Measurements from ENCODE around the gene SLC25A2. TPM values are rescaled to one million over a fixed set of nuclear protein-coding genes. Genes with fewer than 3 reads are reported as not detected.
"Not testable (repeated sequence)": the region's sequence is repeated elsewhere in the genome, so short reads cannot be mapped to it uniquely, and the experiment has no call there.

Gene SLC25A2
- total RNA-seq, 5 donors from 2014 or later (not counting 1 experiment from before 2014, with no cell fraction given): 0.49 to 2.0 (median 0.97) TPM; not detected in 1

DNA sequence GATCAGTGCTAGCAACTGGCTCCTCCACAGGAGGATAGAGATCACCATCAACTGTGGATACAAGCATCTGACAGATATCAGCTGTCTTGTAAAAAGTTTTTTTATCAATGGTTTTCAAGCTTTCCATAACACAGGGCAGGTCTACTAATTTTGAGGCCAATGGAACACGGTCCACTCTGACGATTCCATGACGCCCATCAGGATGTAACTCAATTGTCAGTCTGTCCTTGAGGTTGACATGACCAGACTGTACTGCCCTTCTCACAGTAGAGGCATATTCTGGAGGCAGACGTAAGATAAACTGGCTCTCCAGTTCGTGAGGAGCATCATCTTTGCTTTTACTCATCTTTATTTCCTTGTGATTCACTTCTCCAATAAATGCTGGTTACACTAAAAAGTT lies 15.8 kb upstream of the SLC25A2 start:
- POLR2A ChIA-PET: interaction anchor here (0.6 to 2.0 kb wide), 8 partner anchors 10 to 1017 kb away, joined by 3 to 12 read pairs (median 4); partner anchors contain the start of gene PCDHGA1 (in 1 of the 2)
- DNase-seq (no peak), ATAC-seq (replicated peaks in 1 of 4) (no peak)
- Histone ChIP-seq H3K4me3 (ENCODE audit: control insufficient read depth in 1 of 2, extremely low read depth in 1 of 2, low read length in 1 of 2) (peak overlapping the region; percentile 90 to 98), H3K27me3 (replicated peaks in 1 of 2; ENCODE audit: control insufficient read depth in 2 of 2, extremely low read depth in 1 of 2, insufficient read depth in 2 of 2, low read length in 1 of 2) (no peaks in the 10 kb centered on the region), H3K9me3 (peaks cover 31% of the 10 kb centered on the region), H3K4me1 (ENCODE audit: control insufficient read depth in 1 of 2, extremely low read depth in 1 of 2, insufficient read depth in 2 of 2, low read length in 2 of 2) (peaks cover 2 to 19% of the 10 kb centered on the region in 2 experiments), H3K36me3 (ENCODE audit: control insufficient read depth in 2 of 2, extremely low read depth in 1 of 2, insufficient read depth in 1 of 2, low read length in 1 of 2) (peaks cover 4 to 11% of the 10 kb centered on the region in 2 donors), H3K27ac (ENCODE audit: low read length) (peak overlapping the region; percentile 98)
- peak overlapping the region; percentile 97 to 99 (median 99) for H3K4me3 Mint-ChIP-seq
- WGBS (ENCODE audit: insufficient coverage): 97% methylated on average over 3 of the region's 5 CpGs
- peaks cover 1 to 2% of the 10 kb centered on the region in 2 donors for H3K27me3 Mint-ChIP-seq
- H3K36me3 Mint-ChIP-seq: peaks cover 56% of the 10 kb centered on the region
- H3K9me3 Mint-ChIP-seq: peaks cover 26 to 46% (median 43%) of the 10 kb centered on the region in 3 donors
- no peak overlapping the region for H3K27ac Mint-ChIP-seq
- peaks cover 31 to 36% (median 35%) of the 10 kb centered on the region in 3 donors for H3K4me1 Mint-ChIP-seq
- CTCF ChIA-PET: interaction anchor here (0.5 to 4.8 kb wide), 29 partner anchors 10 to 604 kb away, joined by 3 to 53 read pairs (median 4); partner anchors contain the start of genes DELE1 (in 1 of the 2), HDAC3 (in 1 of the 2), PCDHB14 (in 1 of the 2) and PCDHGA1 (in 1 of the 2)

GRCh38 chr5:141319202-141319601 lies 15.4 kb upstream of the SLC25A2 start:
- 100% methylated on average over 2 of the region's 6 CpGs for whole genome bisulfite sequencing (ENCODE audit: insufficient coverage)
- DNase-seq (no peak), ATAC-seq (replicated peaks in 1 of 4) (no peak)
- peak overlapping the region; percentile 52 to 99 (median 97) for H3K4me3 Mint-ChIP-seq
- Histone ChIP-seq H3K36me3 (ENCODE audit: control insufficient read depth in 2 of 2, extremely low read depth in 1 of 2, insufficient read depth in 1 of 2, low read length in 1 of 2) (peaks cover 4 to 11% of the 10 kb centered on the region in 2 donors), H3K4me1 (ENCODE audit: control insufficient read depth in 1 of 2, extremely low read depth in 1 of 2, insufficient read depth in 2 of 2, low read length in 2 of 2) (peaks cover 2 to 19% of the 10 kb centered on the region in 2 experiments), H3K9me3 (peaks cover 29% of the 10 kb centered on the region), H3K4me3 (ENCODE audit: control insufficient read depth in 1 of 2, extremely low read depth in 1 of 2, low read length in 1 of 2) (peak overlapping the region in 1 of 2 donors; percentile 98), H3K27me3 (replicated peaks in 1 of 2; ENCODE audit: control insufficient read depth in 2 of 2, extremely low read depth in 1 of 2, insufficient read depth in 2 of 2, low read length in 1 of 2) (no peaks in the 10 kb centered on the region), H3K27ac (ENCODE audit: low read length) (no peak overlapping the region)
- peaks cover 31 to 37% (median 35%) of the 10 kb centered on the region in 3 donors for H3K4me1 Mint-ChIP-seq
- peaks cover 58% of the 10 kb centered on the region for H3K36me3 Mint-ChIP-seq
- ChIA-PET POLR2A (interaction anchor here in 1 of 2 donors (1.3 kb wide), 1 partner anchor 193 kb away, joined by 4 read pairs; no protein-coding TSS in a partner anchor), CTCF (interaction anchor here (0.5 to 4.8 kb wide), 11 partner anchors 11 to 570 kb away, joined by 3 to 53 read pairs (median 9); partner anchors contain the start of gene PCDHGA1 (in 1 of the 2))
- peaks cover 0 to 2% of the 10 kb centered on the region in 2 donors for H3K27me3 Mint-ChIP-seq
- H3K9me3 Mint-ChIP-seq: peaks cover 29 to 49% (median 45%) of the 10 kb centered on the region in 3 donors
- H3K27ac Mint-ChIP-seq: no peak overlapping the region

- H3K27me3 ChIP-seq (replicated peaks in 1 of 2; ENCODE audit: control insufficient read depth in 2 of 2, extremely low read depth in 1 of 2, insufficient read depth in 2 of 2, low read length in 1 of 2); H3K27me3 Mint-ChIP-seq; POLR2A ChIA-PET; H3K4me3 ChIP-seq (ENCODE audit: control insufficient read depth in 1 of 2, extremely low read depth in 1 of 2, low read length in 1 of 2); DNase-seq; ATAC-seq (replicated peaks in 1 of 4); H3K4me3 Mint-ChIP-seq; H3K27ac Mint-ChIP-seq; H3K27ac ChIP-seq (ENCODE audit: low read length): not testable (repeated sequence)
- Mint-ChIP-seq H3K9me3 (peaks cover 29 to 61% (median 58%) of the 10 kb centered on the region in 3 donors), H3K4me1 (peaks cover 31 to 38% (median 35%) of the 10 kb centered on the region in 3 donors), H3K36me3 (peaks cover 70% of the 10 kb centered on the region)
- 100% methylated on average over 1 of the region's 4 CpGs for WGBS (ENCODE audit: insufficient coverage)
- peaks cover 4 to 11% of the 10 kb centered on the region in 2 donors for H3K36me3 ChIP-seq (ENCODE audit: control insufficient read depth in 2 of 2, extremely low read depth in 1 of 2, insufficient read depth in 1 of 2, low read length in 1 of 2)
- CTCF ChIA-PET: interaction anchor here (0.7 to 1.4 kb wide), 2 partner anchors 75 to 289 kb away, joined by 3 read pairs; no protein-coding TSS in a partner anchor
- peaks cover 2 to 19% of the 10 kb centered on the region in 2 experiments for H3K4me1 ChIP-seq (ENCODE audit: control insufficient read depth in 1 of 2, extremely low read depth in 1 of 2, insufficient read depth in 2 of 2, low read length in 2 of 2)
- peaks cover 33% of the 10 kb centered on the region for H3K9me3 ChIP-seq
These were observed 13.1 kb upstream of the SLC25A2 start for GRCh38 chr5:141316963-141317362.

- H3K36me3 ChIP-seq (ENCODE audit: control insufficient read depth in 2 of 2, extremely low read depth in 1 of 2, insufficient read depth in 1 of 2, low read length in 1 of 2): peaks cover under 1 to 2% of the 10 kb centered on the region in 2 donors
- Mint-ChIP-seq H3K9me3 (peaks cover 23 to 64% (median 61%) of the 10 kb centered on the region in 3 donors), H3K4me1 (peaks cover 9 to 12% (median 11%) of the 10 kb centered on the region in 3 donors), H3K27ac (no peak overlapping the region), H3K36me3 (peaks cover 62% of the 10 kb centered on the region), H3K27me3 (no peaks in the 10 kb centered on the region), H3K4me3 (no peak overlapping the region)
- DNase-seq (no peak), ATAC-seq (replicated peaks in 1 of 4) (no peak)
- POLR2A ChIA-PET: no interaction called here
- no peaks in the 10 kb centered on the region for H3K27me3 ChIP-seq (replicated peaks in 1 of 2; ENCODE audit: control insufficient read depth in 2 of 2, extremely low read depth in 1 of 2, insufficient read depth in 2 of 2, low read length in 1 of 2)
- H3K27ac ChIP-seq (ENCODE audit: low read length): no peak overlapping the region
- peaks cover 24% of the 10 kb centered on the region for H3K9me3 ChIP-seq
- H3K4me1 ChIP-seq (ENCODE audit: control insufficient read depth in 1 of 2, extremely low read depth in 1 of 2, insufficient read depth in 2 of 2, low read length in 2 of 2): no peaks in the 10 kb centered on the region
- CTCF ChIA-PET: no interaction called here
- H3K4me3 ChIP-seq (ENCODE audit: control insufficient read depth in 1 of 2, extremely low read depth in 1 of 2, low read length in 1 of 2): no peak overlapping the region
These were observed 9.9 kb upstream of the SLC25A2 start for GRCh38 chr5:141313711-141314110.

GRCh38 chr5:141306630-141307029 lies 2.8 kb upstream of the SLC25A2 start:
- no peaks in the 10 kb centered on the region for H3K27me3 Mint-ChIP-seq
- Histone ChIP-seq H3K4me1 (ENCODE audit: control insufficient read depth in 1 of 2, extremely low read depth in 1 of 2, insufficient read depth in 2 of 2, low read length in 2 of 2) (no peaks in the 10 kb centered on the region), H3K27me3 (replicated peaks in 1 of 2; ENCODE audit: control insufficient read depth in 2 of 2, extremely low read depth in 1 of 2, insufficient read depth in 2 of 2, low read length in 1 of 2) (no peaks in the 10 kb centered on the region), H3K9me3 (peaks cover 8% of the 10 kb centered on the region), H3K4me3 (ENCODE audit: control insufficient read depth in 1 of 2, extremely low read depth in 1 of 2, low read length in 1 of 2) (no peak overlapping the region), H3K36me3 (ENCODE audit: control insufficient read depth in 2 of 2, extremely low read depth in 1 of 2, insufficient read depth in 1 of 2, low read length in 1 of 2) (peaks cover 0 to 2% of the 10 kb centered on the region in 2 donors), H3K27ac (ENCODE audit: low read length) (no peak overlapping the region)
- ATAC-seq (replicated peaks in 1 of 4) (no peak), DNase-seq (no peak)
- CTCF ChIA-PET: no interaction called here
- WGBS (ENCODE audit: insufficient coverage): no CpG with 5 or more reads among the region's 1 CpG
- peaks cover 17 to 64% (median 42%) of the 10 kb centered on the region in 3 donors for H3K9me3 Mint-ChIP-seq
- H3K4me3 Mint-ChIP-seq: no peak overlapping the region
- no peak overlapping the region for H3K27ac Mint-ChIP-seq
- POLR2A ChIA-PET: no interaction called here
- H3K36me3 Mint-ChIP-seq: peaks cover 45% of the 10 kb centered on the region
- H3K4me1 Mint-ChIP-seq: no peaks in the 10 kb centered on the region

DNA sequence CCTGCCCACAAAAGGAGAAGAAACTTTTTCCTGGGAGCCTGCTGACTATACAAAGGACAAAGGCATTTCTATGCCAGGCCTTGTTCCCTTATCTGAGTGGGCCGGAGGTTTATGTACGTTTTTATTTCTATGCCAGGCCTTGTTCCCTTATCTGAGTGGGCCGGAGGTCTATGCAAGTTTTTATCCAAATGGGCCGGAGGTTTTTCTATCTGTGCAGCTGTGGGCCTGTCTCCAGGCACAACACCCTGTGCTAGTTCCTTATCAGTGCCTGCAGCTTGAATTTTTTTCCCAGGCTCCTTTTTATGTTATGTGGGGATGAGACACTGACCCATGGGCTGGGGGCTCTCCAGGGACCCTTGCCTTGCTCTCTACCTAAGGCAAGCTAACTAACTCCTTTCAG lies 5.5 kb downstream of the SLC25A2 start:
- H3K4me3 ChIP-seq (ENCODE audit: control insufficient read depth in 1 of 2, extremely low read depth in 1 of 2, low read length in 1 of 2): no peak overlapping the region
- no peak for ATAC-seq (replicated peaks in 1 of 4)
- H3K9me3 ChIP-seq: peaks cover 9% of the 10 kb centered on the region
- no peaks in the 10 kb centered on the region for H3K4me1 Mint-ChIP-seq
- no peak overlapping the region for H3K27ac Mint-ChIP-seq
- no peak for DNase-seq
- peaks cover 20 to 74% (median 56%) of the 10 kb centered on the region in 3 donors for H3K9me3 Mint-ChIP-seq
- no peak overlapping the region for H3K27ac ChIP-seq (ENCODE audit: low read length)
- no peak overlapping the region for H3K4me3 Mint-ChIP-seq
- ChIA-PET POLR2A (no interaction called here), CTCF (no interaction called here)
- H3K4me1 ChIP-seq (ENCODE audit: control insufficient read depth in 1 of 2, extremely low read depth in 1 of 2, insufficient read depth in 2 of 2, low read length in 2 of 2): no peaks in the 10 kb centered on the region
- no peaks in the 10 kb centered on the region for H3K27me3 ChIP-seq (replicated peaks in 1 of 2; ENCODE audit: control insufficient read depth in 2 of 2, extremely low read depth in 1 of 2, insufficient read depth in 2 of 2, low read length in 1 of 2)
- H3K36me3 ChIP-seq (ENCODE audit: control insufficient read depth in 2 of 2, extremely low read depth in 1 of 2, insufficient read depth in 1 of 2, low read length in 1 of 2): no peaks in the 10 kb centered on the region
- H3K27me3 Mint-ChIP-seq: no peaks in the 10 kb centered on the region
- 94% methylated on average over 3 of the region's 4 CpGs for WGBS (ENCODE audit: insufficient coverage)
- peaks cover 61% of the 10 kb centered on the region for H3K36me3 Mint-ChIP-seq

Measured in T-cell (primary cell).